SK-N-DZ (cell line): Measurements from ENCODE around the gene FRMD4A.
A peak's percentile ranks its signal among the peaks of the same experiment; 100 is the strongest.

Source experiments
- DNase-seq: peaks from one replicate; pipeline ENCODE4 v3.0.0-alpha.2; 2015; ENCODE audit warnings: low spot score

FRMD4A gene

DNA sequence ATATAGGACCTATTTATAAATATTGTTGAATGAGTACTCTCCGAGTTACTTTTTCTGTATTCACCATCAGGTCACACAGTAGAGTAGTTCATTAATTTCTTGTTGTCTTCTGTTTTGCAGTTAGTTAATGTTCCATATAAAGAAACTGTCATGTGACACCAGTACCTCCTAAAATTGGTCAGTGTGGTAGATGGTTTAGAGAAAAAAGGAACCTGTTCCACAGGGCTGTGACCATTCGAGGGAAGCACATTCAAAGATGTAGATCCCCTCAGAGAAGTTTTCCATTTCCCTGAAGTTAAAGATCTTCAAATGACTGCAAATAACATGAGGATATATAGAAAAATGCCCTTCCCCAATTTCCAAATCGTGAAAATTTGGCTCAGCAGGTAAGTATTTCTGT is 698.3 kb downstream of the FRMD4A start:
- DNase-seq = no peak

DNA sequence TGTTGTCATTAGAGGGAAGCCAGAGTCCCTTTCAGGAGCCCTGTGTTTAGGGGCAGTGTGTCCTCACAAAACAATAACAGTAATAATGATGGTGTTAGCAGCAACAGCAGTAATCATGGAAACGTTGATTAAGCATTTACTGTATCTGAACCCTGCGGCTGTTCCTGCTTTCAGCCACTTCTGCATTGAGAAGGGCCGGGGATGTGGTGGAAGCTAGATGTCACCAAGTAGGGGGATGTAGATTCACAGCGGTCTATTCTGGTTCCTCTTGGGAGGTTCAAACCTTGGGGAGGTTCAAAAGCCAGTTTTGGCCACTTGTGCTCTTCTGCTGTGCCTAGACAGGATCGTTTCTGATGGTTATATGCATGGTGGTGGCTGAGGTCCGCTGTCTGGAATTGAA is 699.1 kb downstream of the FRMD4A start:
- no peak for DNase-seq

GRCh38 chr10:13630231-13630630 is 700.5 kb downstream of the FRMD4A start:
- no peak for DNase-seq

DNA sequence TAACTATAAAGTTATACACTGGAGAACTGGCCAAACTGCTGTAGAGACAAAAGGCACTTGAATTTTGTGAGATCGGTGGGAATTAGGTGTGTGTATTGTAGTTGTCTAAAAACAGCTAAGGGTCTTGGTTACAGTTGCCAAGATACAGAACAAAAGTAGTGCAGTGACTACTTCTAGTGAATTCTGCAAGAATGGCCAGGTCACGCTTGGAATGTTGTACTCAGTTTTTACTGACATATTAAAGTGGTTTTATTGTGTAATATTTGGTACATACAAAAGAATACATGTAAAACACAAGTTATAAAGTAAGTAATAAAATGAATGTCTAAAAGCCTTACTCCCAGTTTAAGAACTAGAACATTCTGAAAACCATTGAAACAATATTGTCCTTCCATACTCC is 701.6 kb downstream of the FRMD4A start:
- DNase-seq = no peak

DNA sequence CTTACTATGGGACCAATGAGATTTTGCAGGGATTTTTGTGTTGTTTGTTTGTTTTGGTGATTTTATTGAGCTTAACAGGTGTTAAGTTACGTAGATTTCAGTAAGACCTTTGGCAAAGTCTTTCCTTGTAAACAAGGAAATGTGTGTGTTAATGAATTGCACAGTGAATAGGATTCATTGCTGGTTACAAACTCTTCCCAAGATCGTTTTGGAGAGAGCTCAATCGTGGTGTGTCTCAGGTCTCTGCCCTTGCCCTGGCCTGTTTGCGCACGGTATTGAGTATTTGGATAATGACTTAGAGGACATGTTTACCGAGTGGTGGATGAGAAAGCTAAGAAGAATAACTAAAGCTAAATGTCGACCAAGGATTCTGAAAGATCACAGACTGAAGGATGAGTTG is 702.1 kb downstream of the FRMD4A start:
- DNase-seq = no peak

GRCh38 chr10:13627459-13628310 is 703.0 kb downstream of the FRMD4A start:
- no peak for DNase-seq

GRCh38 chr10:13624630-13625029 is 706.1 kb downstream of the FRMD4A start:
- DNase-seq = no peak

GRCh38 chr10:13621931-13622330 is 708.8 kb downstream of the FRMD4A start:
- DNase-seq = no peak

- no peak for DNase-seq
These were observed 713.6 kb downstream of the FRMD4A start for GRCh38 chr10:13617116-13617515.

DNA sequence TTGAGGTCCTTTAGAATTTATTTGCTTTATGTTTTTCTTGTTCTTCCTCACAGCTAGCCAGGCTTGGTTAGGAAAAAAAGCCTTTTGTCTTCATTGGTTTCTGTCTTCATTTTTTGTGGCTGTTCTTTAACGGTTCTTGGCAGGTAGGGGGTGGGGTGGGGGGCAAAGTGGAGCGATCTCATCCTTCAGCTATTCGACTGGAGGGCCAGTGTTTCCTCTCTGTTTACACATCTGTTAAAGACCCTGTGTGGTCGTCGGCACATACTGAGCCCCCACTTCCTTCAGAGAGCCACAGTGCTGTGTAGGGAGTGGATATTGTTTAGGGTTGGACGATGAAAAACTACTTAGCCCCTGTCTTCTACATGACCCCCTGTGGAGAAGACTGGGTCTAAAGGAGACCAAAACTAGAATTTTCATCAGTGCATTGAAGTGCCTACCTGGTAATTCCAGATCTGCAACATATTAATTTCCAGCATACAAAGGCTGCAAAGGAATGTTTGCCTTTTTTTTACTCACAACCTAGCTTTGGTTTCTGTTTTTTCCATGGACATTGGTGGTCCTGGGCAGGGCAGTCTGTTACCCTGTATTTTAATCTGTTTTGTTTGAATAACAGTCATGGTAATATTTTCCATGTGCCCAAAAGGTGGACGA is 714.9 kb downstream of the FRMD4A start:
- no peak for DNase-seq

DNA sequence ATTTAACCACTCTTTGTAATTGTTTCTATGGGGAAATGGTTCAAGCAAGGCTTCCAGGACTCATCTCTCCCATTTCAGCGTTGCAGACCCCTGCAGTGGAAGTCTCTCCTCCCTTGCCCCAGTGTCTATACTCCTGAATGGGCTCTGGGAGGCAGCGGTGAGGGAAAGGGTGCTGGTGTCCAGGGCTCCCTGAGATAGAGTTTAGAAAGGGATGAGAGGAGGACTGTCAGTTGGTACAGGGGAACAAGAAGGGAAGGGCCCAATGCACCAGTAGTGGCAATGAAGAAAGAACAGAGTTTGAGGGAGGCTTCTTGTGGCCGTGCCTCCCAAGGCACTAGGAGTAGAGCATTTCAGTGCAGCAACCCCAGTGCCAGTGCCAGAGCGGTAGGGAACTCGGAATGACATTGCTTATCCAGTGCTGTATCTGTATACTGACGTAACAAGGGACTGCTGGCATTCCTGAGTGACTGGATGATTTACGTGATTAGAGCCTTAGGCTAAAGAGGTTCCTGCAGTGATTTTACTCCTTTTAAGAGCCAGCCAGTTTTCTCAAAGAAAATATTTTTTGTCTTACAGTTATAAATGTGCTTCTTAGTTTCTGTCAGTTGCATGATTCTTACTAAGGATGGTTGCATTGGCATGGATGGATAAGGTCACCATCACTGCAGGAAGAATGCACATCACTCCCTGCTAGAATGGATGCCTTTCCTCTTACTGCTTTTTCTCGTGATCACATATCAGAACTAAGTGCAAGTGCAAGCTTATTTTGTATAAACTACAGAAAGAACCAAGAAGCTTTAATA is 716.0 kb downstream of the FRMD4A start:
- peak; percentile 20 for DNase-seq

DNA sequence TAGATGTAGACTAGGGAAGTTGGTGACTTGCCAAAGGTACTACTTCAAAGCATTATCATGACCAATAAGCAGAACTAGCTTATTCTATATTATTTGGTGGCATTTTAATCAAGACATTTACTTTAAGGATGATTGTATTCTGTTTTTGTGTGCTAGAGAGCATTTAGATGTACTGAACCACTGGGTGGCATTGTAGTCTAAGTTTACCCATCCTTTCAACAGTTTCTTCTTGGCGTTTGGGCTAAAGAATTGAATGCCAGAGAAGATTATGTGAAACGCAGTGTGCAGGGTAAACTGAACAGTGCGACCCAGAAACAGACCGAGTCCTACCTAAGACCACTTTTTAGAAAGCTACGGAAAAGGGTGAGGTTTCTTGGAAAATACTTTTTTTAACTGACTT is 717.2 kb downstream of the FRMD4A start:
- no peak for DNase-seq

- no peak for DNase-seq
These were observed 717.9 kb downstream of the FRMD4A start for GRCh38 chr10:13612654-13613373.

- no peak for DNase-seq
These were observed 722.4 kb downstream of the FRMD4A start for GRCh38 chr10:13608246-13608853.

GRCh38 chr10:13604357-13605040 is 726.2 kb downstream of the FRMD4A start:
- DNase-seq = no peak

- DNase-seq = no peak
These were observed 732.8 kb downstream of the FRMD4A start for GRCh38 chr10:13597909-13598308.

GRCh38 chr10:13594641-13595040 is 736.1 kb downstream of the FRMD4A start:
- no peak for DNase-seq
